IMR-90 (cell line): ENCODE data around the gene HOXA13. TPM values are rescaled to one million over a fixed set of nuclear protein-coding genes. Genes with fewer than 3 reads are reported as not detected.

Experiments used
- ATAC-seq: fragments of 200-7000 bp; cut with Tn5 transposase; 2 replicates; pipeline ENCODE4 v1.9.1; 2020; ENCODE audit warnings: low read depth, mild to moderate bottlenecking, moderate library complexity
- BruUV-seq: library from RNA; stranded (reverse); fragments of 400-500 nt; replicated peaks from 2 replicates; lab custom pipeline; 2021; lab: Mats Ljungman, UMichigan
- CTCF ChIA-PET: fragments of 300-600 bp; formaldehyde crosslinking; extraction: SDS; loops from one replicate; lab custom pipeline; 2021; ENCODE audit warnings: antibody characterized with exemption; lab: Yijun Ruan, JAX
- POLR2A ChIA-PET: fragments of 300-600 bp; sonication (Branson Sonifier 250); formaldehyde crosslinking; loops from one replicate; lab custom pipeline; 2022; ENCODE audit warnings: antibody characterized with exemption; ENCODE audit not compliant: unreplicated experiment; lab: Charles Lee
- DNase-seq: peaks from one replicate; pipeline ENCODE4 v3.0.0; 2013
- H2AFZ ChIP-seq: replicated peaks from 2 replicates; pipeline ENCODE3; 2013; ENCODE audit warnings: low read length, mild to moderate bottlenecking; ENCODE audit not compliant: poor library complexity
- H2AK5ac ChIP-seq: 2 replicates; pipeline ENCODE4 v1.6.1; 2013; ENCODE audit warnings: low read depth, low read length, inconsistent platforms
- H2AK9ac ChIP-seq: replicated peaks from 2 replicates; pipeline ENCODE3; 2013; ENCODE audit warnings: mild to moderate bottlenecking, low read depth, low read length, moderate library complexity; ENCODE audit not compliant: poor library complexity
- H2BK120ac ChIP-seq: 2 replicates; pipeline ENCODE4 v1.6.1; 2013; ENCODE audit warnings: low read depth, low read length, inconsistent platforms
- H2BK15ac ChIP-seq: 3 replicates; pipeline ENCODE4 v1.6.1; 2013; ENCODE audit warnings: low read depth, low read length, inconsistent platforms
- H2BK20ac ChIP-seq: 2 replicates; pipeline ENCODE4 v1.6.1; 2013; ENCODE audit warnings: low read depth, mild to moderate bottlenecking, inconsistent platforms, low read length, moderate library complexity
- H2BK5ac ChIP-seq: 2 replicates; pipeline ENCODE4 v1.6.1; 2013; ENCODE audit warnings: mild to moderate bottlenecking, low read depth, low read length, inconsistent platforms; ENCODE audit not compliant: poor library complexity, severe bottlenecking
- H3K14ac ChIP-seq: replicated peaks from 2 replicates; pipeline ENCODE4 v1.6.1; 2013; ENCODE audit warnings: low read depth, low read length, inconsistent platforms
- H3K18ac ChIP-seq: 2 replicates; pipeline ENCODE4 v1.6.1; 2013; ENCODE audit warnings: low read depth, low read length, control low read depth
- H3K23ac ChIP-seq: 2 replicates; pipeline ENCODE4 v1.6.1; 2013; ENCODE audit warnings: low read depth, low read length, inconsistent platforms
- H3K27ac ChIP-seq: 2 replicates; pipeline ENCODE4 v1.5.1; 2013; ENCODE audit warnings: mild to moderate bottlenecking, control low read depth, low read length; ENCODE audit not compliant: insufficient read depth
- H3K27me3 ChIP-seq: 2 replicates; pipeline ENCODE4 v1.6.1; 2013; ENCODE audit warnings: low read length; ENCODE audit not compliant: control insufficient read depth, insufficient read depth
- H3K36me3 ChIP-seq: 2 replicates; pipeline ENCODE4 v1.6.1; 2013; ENCODE audit warnings: low read length, mixed read lengths; ENCODE audit not compliant: control insufficient read depth, insufficient read depth
- H3K4ac ChIP-seq: 2 replicates; pipeline ENCODE4 v1.6.1; 2013; ENCODE audit warnings: low read depth, low read length, inconsistent platforms
- H3K4me1 ChIP-seq: 2 replicates; pipeline ENCODE4 v1.6.1; 2013; ENCODE audit warnings: low read length, mixed read lengths; ENCODE audit not compliant: control insufficient read depth, insufficient read depth
- H3K4me2 ChIP-seq: 2 replicates; pipeline ENCODE4 v1.6.1; 2013; ENCODE audit warnings: low read depth, mild to moderate bottlenecking, control low read depth, low read length, moderate library complexity
- H3K4me3 ChIP-seq: 2 replicates; pipeline ENCODE4 v1.5.1; 2013; ENCODE audit warnings: low read depth, mild to moderate bottlenecking, control low read depth, low read length, moderate library complexity; ENCODE audit not compliant: insufficient read depth
- H3K56ac ChIP-seq: 2 replicates; pipeline ENCODE4 v1.6.1; 2013; ENCODE audit warnings: low read length, inconsistent platforms; ENCODE audit not compliant: insufficient read depth; ENCODE audit errors: extremely low read depth
- H3K79me1 ChIP-seq, 2 experiments: 2 replicates each; pipeline ENCODE4 v1.6.1; 2013; ENCODE audit warnings: low read length in 2 of 2, inconsistent platforms in 1 of 2, low read depth in 1 of 2
- H3K9ac ChIP-seq: 2 replicates; pipeline ENCODE4 v1.6.1; 2013; ENCODE audit warnings: low read depth, low read length, control low read depth
- H3K9me1 ChIP-seq: 2 replicates; pipeline ENCODE4 v1.6.1; 2013; ENCODE audit warnings: low read length, inconsistent platforms; ENCODE audit not compliant: insufficient read depth
- H3K9me3 ChIP-seq: 2 replicates; pipeline ENCODE4 v1.6.1; 2013; ENCODE audit warnings: low read length; ENCODE audit not compliant: control insufficient read depth, insufficient read depth
- H4K20me1 ChIP-seq: 2 replicates; pipeline ENCODE4 v1.6.1; 2013; ENCODE audit warnings: low read length, inconsistent platforms; ENCODE audit not compliant: insufficient read depth
- H4K5ac ChIP-seq: 2 replicates; pipeline ENCODE4 v1.6.1; 2013; ENCODE audit warnings: mild to moderate bottlenecking, low read depth, low read length, control low read depth
- H4K8ac ChIP-seq, 2 experiments: 2 replicates each; pipeline ENCODE4 v1.6.1; 2013; ENCODE audit warnings: low read depth in 2 of 2, low read length in 2 of 2, control low read depth in 1 of 2, inconsistent platforms in 1 of 2
- H4K91ac ChIP-seq: 2 replicates; pipeline ENCODE4 v1.6.1; 2013; ENCODE audit warnings: low read depth, low read length, inconsistent platforms; ENCODE audit not compliant: insufficient read depth
- CHD1 ChIP-seq: IDR thresholded peaks from 2 replicates; pipeline ENCODE4 v1.6.1; 2012; ENCODE audit warnings: low read depth, low read length, improper control_type of control experiment
- ELK1 ChIP-seq: fragments of 150-350 bp; IDR thresholded peaks from 2 replicates; pipeline ENCODE4 v1.6.1; 2016; ENCODE audit warnings: low read depth, mild to moderate bottlenecking, low read length, moderate library complexity, borderline replicate concordance
- FOS ChIP-seq: fragments of 150-350 bp; IDR thresholded peaks from 2 replicates; pipeline ENCODE4 v1.6.1; 2016; ENCODE audit warnings: low read depth, low read length
- POLR2A ChIP-seq: IDR thresholded peaks from 2 replicates; pipeline ENCODE4 v1.6.1; 2012; ENCODE audit warnings: mild to moderate bottlenecking, low read depth, low read length
- RAD21 ChIP-seq: IDR thresholded peaks from 2 replicates; pipeline ENCODE4 v1.6.1; 2012; ENCODE audit warnings: low read length, improper control_type of control experiment
- SMC3 ChIP-seq: fragments of 150-350 bp; IDR thresholded peaks from 2 replicates; pipeline ENCODE4 v1.6.1; 2016; ENCODE audit warnings: low read depth, mild to moderate bottlenecking, antibody characterized with exemption, low read length, moderate library complexity
- WGBS, 2 experiments: methylation state at CpG; one replicate each; pipeline versions ENCODE4 v1.1.5 to v1.1.7; 2013; ENCODE audit warnings: missing lambda C conversion rate in 2 of 2; ENCODE audit not compliant: insufficient read length in 1 of 2; ENCODE audit errors: extremely low coverage in 2 of 2; 5-methylcytosine and 5-hydroxymethylcytosine counted together
- dilution Hi-C: fragments of 300-500 bp; cut with HindIII; formaldehyde crosslinking; loops from one replicate; pipeline ENCODE4 v1.14.3; 2018; ENCODE audit warnings: low sequenced_read_pairs; ENCODE audit not compliant: unreplicated experiment
- in situ Hi-C: fragments of 300-500 bp; cut with MboI; formaldehyde crosslinking; loops from 3 replicates; pipeline ENCODE4 v1.14.3; 2019; ENCODE audit warnings: low sequenced_read_pairs, inconsistent platforms, mixed read lengths
- intact Hi-C: fragments of 100-400 bp; cut with micrococcal nuclease; formaldehyde crosslinking; loops from 2 replicates; pipeline ENCODE4 v1.10.0; 2022
- polyA plus RNA-seq, 3 experiments: library from polyadenylated mRNA; depleted of rRNA; stranded (reverse); fragments of >200 nt; gene quantifications; 2 replicates each; pipeline ENCODE4 v1.2.3, GENCODE V29; 2012; ENCODE audit warnings: low replicate concordance in 1 of 3
- total RNA-seq: library from RNA; depleted of rRNA; stranded (reverse); fragments of >200 nt; gene quantifications from 2 replicates; pipeline ENCODE4 v1.2.3, GENCODE V29; 2012
- TF ChIP-seq, protein P1 (sequence below): fragments of 150-350 bp; IDR thresholded peaks from 2 replicates; pipeline ENCODE4 v1.6.1; 2017; ENCODE audit warnings: mild to moderate bottlenecking, antibody characterized with exemption, low read length, low read depth
- TF ChIP-seq, protein P2 (sequence below): conservative IDR thresholded peaks from 2 replicates; pipeline ENCODE4 v1.5.1; 2012; ENCODE audit warnings: mild to moderate bottlenecking, low read depth, low read length, improper control_type of control experiment

HOXA13 gene
- total and polyA plus RNA-seq, 2 of the 4 experiments (the other 2 are of a cell fraction): not detected

DNA sequence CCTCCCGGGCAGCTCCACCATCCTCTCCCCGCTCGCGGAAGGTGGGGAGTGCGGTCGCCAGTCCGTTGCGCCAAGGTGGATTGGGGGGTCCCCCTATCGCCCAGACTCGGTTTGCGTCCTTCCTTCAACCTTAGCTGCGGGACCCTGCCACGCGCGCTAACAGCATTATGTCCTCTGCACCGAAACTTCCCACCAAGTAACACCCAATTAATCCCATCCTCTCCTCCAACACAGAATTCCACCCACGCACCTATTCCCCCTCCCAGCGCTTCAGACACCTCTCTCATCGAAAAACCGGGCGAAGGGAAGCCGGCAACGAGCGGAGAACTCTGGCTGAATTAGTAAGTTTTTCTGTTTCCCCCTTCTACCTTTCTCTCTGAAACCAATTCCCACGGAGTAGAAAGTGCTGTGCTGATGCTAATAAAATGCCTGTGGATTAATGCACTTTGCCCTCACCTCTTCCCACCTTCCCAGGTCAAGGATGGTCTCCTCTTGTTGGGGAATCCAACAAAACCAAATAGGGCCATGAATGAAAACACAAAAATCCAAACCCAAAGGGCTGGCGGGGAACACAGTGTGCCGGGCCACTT is 48.5 kb downstream of the HOXA13 start (continued):
- TF ChIP-seq, protein P1, sequence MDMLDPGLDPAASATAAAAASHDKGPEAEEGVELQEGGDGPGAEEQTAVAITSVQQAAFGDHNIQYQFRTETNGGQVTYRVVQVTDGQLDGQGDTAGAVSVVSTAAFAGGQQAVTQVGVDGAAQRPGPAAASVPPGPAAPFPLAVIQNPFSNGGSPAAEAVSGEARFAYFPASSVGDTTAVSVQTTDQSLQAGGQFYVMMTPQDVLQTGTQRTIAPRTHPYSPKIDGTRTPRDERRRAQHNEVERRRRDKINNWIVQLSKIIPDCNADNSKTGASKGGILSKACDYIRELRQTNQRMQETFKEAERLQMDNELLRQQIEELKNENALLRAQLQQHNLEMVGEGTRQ: no peak

- no peaks in the 10 kb centered on the region for H3K27me3 ChIP-seq
- peak overlapping the region; percentile 74 for H3K9ac ChIP-seq
- in situ Hi-C loops: no loop called here
- H3K56ac ChIP-seq: peak overlapping the region; percentile 75
- peak overlapping the region; percentile 65 for H4K91ac ChIP-seq
- H3K9me3 ChIP-seq: no peaks in the 10 kb centered on the region
- no peaks in the 10 kb centered on the region for H4K20me1 ChIP-seq
- H3K79me1 ChIP-seq: peaks cover 9 to 31% of the 10 kb centered on the region in 2 experiments; a peak in 3 of 4 replicates
- dilution Hi-C loops: no loop called here
- H3K4me1 ChIP-seq: peaks cover 15% of the 10 kb centered on the region
- H3K27ac ChIP-seq: peak overlapping the region; percentile 83
- H2BK15ac ChIP-seq: 0 out of 3 replicates have a peak overlapping the region, but pooled peaks have one; percentile 9
- peak overlapping the region; percentile 43 for H3K23ac ChIP-seq
- no peak overlapping the region for H2BK20ac ChIP-seq
- H2BK5ac ChIP-seq: peak overlapping the region; percentile 22
- peak overlapping the region; percentile 42 for H3K4ac ChIP-seq
- H2AFZ ChIP-seq: peak overlapping the region; percentile 84
- H3K4me2 ChIP-seq: peak overlapping the region; percentile 87
- peak; percentile 78 for DNase-seq
- BruUV-seq: no TSS peak
- peak overlapping the region; percentile 68 for H2AK9ac ChIP-seq
- WGBS, 2 experiments: 3% methylated on average over 33 of the region's 58 CpGs; no CpG with 5 or more reads in 1 of the 2 experiments
- H4K5ac ChIP-seq: peak overlapping the region; percentile 49
- POLR2A ChIA-PET: no interaction called here
- H4K8ac ChIP-seq: peak overlapping the region; percentile 55 to 75; a peak in 2 of 4 replicates
- peak overlapping the region; percentile 38; the same call in 1 of the 2 replicates for H3K18ac ChIP-seq
- no peaks in the 10 kb centered on the region; the same call in 1 of the 2 replicates for H3K36me3 ChIP-seq
- H2BK120ac ChIP-seq: peak overlapping the region; percentile 27
- H2AK5ac ChIP-seq: 0 out of 2 replicates have a peak overlapping the region, but pooled peaks have one; percentile 20
- peak overlapping the region; percentile 23; the same call in 1 of the 2 replicates for H3K14ac ChIP-seq
- CTCF ChIA-PET: interaction anchor here (0.6 to 1.3 kb wide), 5 partner anchors 9 to 1257 kb away, joined by 3 to 5 read pairs (median 3); no protein-coding TSS in a partner anchor
- peak; percentile 71 for ATAC-seq
- peaks cover 3% of the 10 kb centered on the region; the same call in 1 of the 2 replicates for H3K9me1 ChIP-seq
- H3K4me3 ChIP-seq: peak overlapping the region; percentile 54
- intact Hi-C loops: no loop called here
- TF ChIP-seq FOS: no peak
- no peak for TF ChIP-seq CHD1
- no peak for TF ChIP-seq ELK1
- peak; percentile 58; the same call in 1 of the 2 replicates for TF ChIP-seq POLR2A
- peak; percentile 51; the same call in 1 of the 2 replicates for TF ChIP-seq SMC3
- TF ChIP-seq, protein P2, sequence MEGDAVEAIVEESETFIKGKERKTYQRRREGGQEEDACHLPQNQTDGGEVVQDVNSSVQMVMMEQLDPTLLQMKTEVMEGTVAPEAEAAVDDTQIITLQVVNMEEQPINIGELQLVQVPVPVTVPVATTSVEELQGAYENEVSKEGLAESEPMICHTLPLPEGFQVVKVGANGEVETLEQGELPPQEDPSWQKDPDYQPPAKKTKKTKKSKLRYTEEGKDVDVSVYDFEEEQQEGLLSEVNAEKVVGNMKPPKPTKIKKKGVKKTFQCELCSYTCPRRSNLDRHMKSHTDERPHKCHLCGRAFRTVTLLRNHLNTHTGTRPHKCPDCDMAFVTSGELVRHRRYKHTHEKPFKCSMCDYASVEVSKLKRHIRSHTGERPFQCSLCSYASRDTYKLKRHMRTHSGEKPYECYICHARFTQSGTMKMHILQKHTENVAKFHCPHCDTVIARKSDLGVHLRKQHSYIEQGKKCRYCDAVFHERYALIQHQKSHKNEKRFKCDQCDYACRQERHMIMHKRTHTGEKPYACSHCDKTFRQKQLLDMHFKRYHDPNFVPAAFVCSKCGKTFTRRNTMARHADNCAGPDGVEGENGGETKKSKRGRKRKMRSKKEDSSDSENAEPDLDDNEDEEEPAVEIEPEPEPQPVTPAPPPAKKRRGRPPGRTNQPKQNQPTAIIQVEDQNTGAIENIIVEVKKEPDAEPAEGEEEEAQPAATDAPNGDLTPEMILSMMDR: peak; percentile 78
- TF ChIP-seq RAD21: peak; percentile 50
- TF ChIP-seq, protein P1: no peak
These were observed 49.1 kb downstream of the HOXA13 start for GRCh38 chr7:27150568-27151340.
